ENCODE measurements around the gene KRTAP9-7.
"Not testable (repeated sequence)": the region's sequence is repeated elsewhere in the genome, so short reads cannot be mapped to it uniquely, and the experiment has no call there.

GRCh38 chr17:41255381-41256290, 19.9 kb upstream of the KRTAP9-7 start, which contains the start of gene KRTAP9-9:
- not testable (repeated sequence) for TF ChIP-seq FOXA1 (IDR thresholded peaks at IDR 0.05); LEF1 (IDR thresholded peaks at IDR 0.05; ENCODE audit: borderline replicate concordance); SP1 (IDR thresholded peaks at IDR 0.05); ZNF384 (IDR thresholded peaks at IDR 0.05); FOXM1 (IDR thresholded peaks at IDR 0.05; ENCODE audit: borderline replicate concordance); ARNT (IDR thresholded peaks at IDR 0.05); ELF4 (IDR thresholded peaks at IDR 0.05); SUZ12 (IDR thresholded peaks at IDR 0.05); BHLHE40 (IDR thresholded peaks at IDR 0.05; ENCODE audit: borderline replicate concordance); HDGF (IDR thresholded peaks at IDR 0.05; ENCODE audit: borderline replicate concordance)
